ENCODE results near the gene KRTAP10-7. TPM values are rescaled to one million over a fixed set of nuclear protein-coding genes. Genes with fewer than 3 reads are reported as not detected.
"Not testable (repeated sequence)": the region's sequence is repeated elsewhere in the genome, so short reads cannot be mapped to it uniquely, and the experiment has no call there.

KRTAP10-7 gene, protein sequence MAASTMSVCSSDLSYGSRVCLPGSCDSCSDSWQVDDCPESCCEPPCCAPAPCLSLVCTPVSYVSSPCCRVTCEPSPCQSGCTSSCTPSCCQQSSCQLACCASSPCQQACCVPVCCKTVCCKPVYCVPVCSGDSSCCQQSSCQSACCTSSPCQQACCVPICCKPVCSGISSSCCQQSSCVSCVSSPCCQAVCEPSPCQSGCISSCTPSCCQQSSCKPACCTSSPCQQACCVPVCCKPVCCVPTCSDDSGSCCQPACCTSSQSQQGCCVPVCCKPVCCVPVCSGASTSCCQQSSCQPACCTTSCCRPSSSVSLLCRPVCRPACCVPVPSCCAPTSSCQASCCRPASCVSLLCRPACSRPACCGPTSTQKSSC
- total RNA-seq = not detected

DNA sequence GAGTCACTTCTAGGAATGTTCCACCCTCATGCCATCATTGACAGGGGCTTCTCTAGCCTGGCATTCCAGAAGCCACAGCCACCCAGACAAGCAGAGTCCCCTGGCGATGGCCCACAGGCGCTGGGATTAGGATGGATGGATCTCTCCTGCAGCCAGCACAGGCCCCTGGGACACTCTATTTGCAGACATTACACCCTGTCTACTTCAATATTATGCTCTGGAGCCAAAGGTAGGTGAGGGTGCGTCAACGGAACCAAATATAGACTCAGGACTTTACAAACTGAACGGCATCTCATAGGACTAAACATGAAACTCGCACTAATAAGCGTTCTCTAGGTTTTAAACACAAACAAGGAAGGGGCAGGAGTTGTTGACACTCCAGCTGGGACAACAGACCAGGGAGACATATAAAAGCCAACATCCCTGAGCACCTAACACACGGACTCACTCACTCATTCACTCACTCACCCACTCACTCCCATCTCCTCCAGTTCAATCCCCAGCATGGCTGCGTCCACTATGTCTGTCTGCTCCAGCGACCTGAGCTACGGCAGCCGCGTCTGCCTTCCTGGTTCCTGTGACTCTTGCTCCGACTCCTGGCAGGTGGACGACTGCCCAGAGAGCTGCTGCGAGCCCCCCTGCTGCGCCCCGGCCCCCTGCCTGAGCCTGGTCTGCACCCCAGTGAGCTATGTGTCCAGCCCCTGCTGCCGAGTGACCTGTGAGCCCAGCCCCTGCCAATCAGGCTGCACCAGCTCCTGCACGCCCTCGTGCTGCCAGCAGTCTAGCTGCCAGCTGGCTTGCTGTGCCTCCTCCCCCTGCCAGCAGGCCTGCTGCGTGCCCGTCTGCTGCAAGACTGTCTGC lies at the start of gene KRTAP10-7:
KRTAP10-7 (plus strand) TSS at position 480 of the 861 bp plus-strand sequence; CDS start at position 505, 25 bp downstream.
- ATAC-seq (ENCODE audit: low read depth); POLR2A ChIA-PET; DNase-seq; H3K27ac Mint-ChIP-seq; H3K27me3 Mint-ChIP-seq; H3K36me3 Mint-ChIP-seq; H3K4me3 Mint-ChIP-seq; H3K4me1 Mint-ChIP-seq; H3K9me3 Mint-ChIP-seq: not testable (repeated sequence)

DNA sequence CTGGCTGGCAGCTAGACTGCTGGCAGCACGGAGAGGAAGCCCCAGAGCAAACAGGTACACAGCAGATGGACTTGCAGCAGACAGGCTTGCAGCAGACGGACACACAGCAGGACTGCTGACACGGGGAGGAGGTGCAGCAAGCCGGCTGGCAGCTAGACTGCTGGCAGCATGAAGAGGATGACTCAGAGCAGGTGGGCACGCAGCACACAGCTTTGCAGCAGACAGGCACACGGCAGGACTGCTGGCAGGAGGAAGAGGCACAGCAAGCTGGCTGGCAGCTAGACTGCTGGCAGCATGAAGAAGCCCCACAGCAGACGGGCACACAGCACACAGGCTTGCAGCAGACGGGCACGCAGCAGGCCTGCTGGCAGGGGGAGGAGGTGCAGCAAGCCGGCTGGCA lies 49.6 kb upstream of the KRTAP10-7 start:
- Mint-ChIP-seq H3K4me1 (peaks cover 15% of the 10 kb centered on the region), H3K4me3 (no peak overlapping the region), H3K27me3 (peaks cover 5% of the 10 kb centered on the region), H3K27ac (peak overlapping the region; percentile 59), H3K9me3 (peaks cover 21% of the 10 kb centered on the region), H3K36me3 (peaks cover 17% of the 10 kb centered on the region)
- ATAC-seq (ENCODE audit: low read depth) = no peak
- DNase-seq = no peak
- POLR2A ChIA-PET = no interaction called here

DNA sequence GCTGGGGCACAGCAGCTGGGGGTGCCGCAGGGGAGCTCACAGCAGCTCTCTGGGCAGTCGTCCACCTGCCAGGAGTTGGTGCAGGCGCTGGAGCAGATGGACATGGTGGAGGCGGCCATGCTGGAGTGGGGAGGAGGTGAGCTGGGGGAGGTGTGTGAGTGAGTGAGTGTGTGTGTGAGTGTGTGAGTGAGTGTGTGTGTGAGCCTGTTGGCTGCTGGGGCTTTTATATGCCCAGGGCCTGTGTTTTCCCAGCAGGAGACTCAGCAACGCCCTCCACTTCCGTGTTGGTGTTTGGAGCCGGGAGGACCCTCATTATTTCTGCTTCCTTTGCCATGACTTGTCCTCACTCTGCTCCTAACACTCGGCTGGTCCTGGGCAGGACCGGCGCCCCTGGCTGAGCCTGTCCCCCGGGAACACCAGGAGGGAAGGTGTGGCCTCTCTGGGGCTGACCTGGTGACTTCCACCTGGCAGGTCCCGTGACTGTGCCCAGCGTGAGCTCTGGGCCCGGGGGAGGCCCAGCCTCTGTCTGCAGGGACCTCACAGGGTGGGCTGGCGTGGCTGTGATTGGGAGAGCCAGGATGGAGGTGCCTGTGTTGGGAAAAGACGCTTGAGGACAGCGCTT lies 48.9 kb upstream of the KRTAP10-7 start, which contains the start of gene KRTAP10-2:
KRTAP10-2 (minus strand) TSS at position 166 of the 622 bp plus-strand sequence; CDS start at position 119, 47 bp downstream.
- H3K4me3 Mint-ChIP-seq = no peak within 1 kb of the TSS
- no peak for ATAC-seq (ENCODE audit: low read depth)
- peaks cover 5% of the 10 kb centered on the region for H3K27me3 Mint-ChIP-seq
- H3K4me1 Mint-ChIP-seq = peaks cover 15% of the 10 kb centered on the region
- peaks cover 18% of the 10 kb centered on the region for H3K9me3 Mint-ChIP-seq
- peaks cover 17% of the 10 kb centered on the region for H3K36me3 Mint-ChIP-seq
- POLR2A ChIA-PET = no interaction called here
- H3K27ac Mint-ChIP-seq = peak within 1 kb of the TSS; percentile 59
- DNase-seq = peak; percentile 20

DNA sequence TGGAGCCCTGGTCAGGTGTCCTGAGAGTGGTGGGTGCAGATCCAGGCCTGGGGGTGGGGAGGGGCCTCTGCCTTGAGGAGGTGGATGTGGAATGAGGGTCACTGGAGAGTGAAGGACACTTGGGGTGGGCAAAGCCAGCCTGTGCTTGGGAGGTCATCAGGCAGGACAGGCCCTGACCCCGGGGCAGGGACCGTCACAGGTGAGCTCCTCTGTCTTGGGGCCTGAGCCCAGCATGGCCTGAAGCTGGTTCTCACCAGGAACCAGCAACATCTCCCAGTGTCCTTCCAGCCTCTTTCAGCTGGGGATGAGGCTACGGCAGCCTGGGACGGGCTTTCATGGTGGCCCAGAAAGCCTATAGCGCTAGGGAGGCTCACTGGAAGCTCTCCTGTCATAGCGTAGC lies 48.3 kb upstream of the KRTAP10-7 start:
- H3K4me3 Mint-ChIP-seq = no peak overlapping the region
- DNase-seq = no peak
- H3K27ac Mint-ChIP-seq = no peak overlapping the region
- POLR2A ChIA-PET = no interaction called here
- peaks cover 10% of the 10 kb centered on the region for H3K36me3 Mint-ChIP-seq
- peaks cover 5% of the 10 kb centered on the region for H3K27me3 Mint-ChIP-seq
- peaks cover 12% of the 10 kb centered on the region for H3K9me3 Mint-ChIP-seq
- peaks cover 13% of the 10 kb centered on the region for H3K4me1 Mint-ChIP-seq
- ATAC-seq (ENCODE audit: low read depth) = no peak

DNA sequence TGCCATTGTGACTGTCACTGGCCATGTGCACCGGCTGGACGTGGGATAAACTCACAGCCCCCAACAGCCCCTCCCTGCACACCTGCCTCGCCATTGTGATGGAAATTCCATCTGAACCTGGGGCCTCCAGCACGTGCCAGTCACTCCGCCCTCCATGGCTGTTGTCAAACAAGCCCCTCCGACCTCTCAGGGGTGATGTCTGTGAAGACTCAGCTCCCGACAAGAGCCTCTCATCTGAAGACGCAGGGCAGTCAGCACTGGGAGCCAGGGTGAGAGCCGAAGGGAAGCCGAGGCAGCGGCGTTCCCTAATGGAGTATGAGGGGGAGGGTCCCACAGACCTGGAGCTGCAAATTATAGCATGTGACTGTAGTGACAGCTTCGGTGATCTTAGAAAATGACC lies 47.7 kb upstream of the KRTAP10-7 start:
- POLR2A ChIA-PET = no interaction called here
- Mint-ChIP-seq H3K4me3 (no peak overlapping the region), H3K9me3 (peaks cover 7% of the 10 kb centered on the region), H3K4me1 (peaks cover 9% of the 10 kb centered on the region), H3K27me3 (peaks cover 5% of the 10 kb centered on the region), H3K36me3 (peaks cover 5% of the 10 kb centered on the region), H3K27ac (no peak overlapping the region)
- no peak for DNase-seq
- no peak for ATAC-seq (ENCODE audit: low read depth)

DNA sequence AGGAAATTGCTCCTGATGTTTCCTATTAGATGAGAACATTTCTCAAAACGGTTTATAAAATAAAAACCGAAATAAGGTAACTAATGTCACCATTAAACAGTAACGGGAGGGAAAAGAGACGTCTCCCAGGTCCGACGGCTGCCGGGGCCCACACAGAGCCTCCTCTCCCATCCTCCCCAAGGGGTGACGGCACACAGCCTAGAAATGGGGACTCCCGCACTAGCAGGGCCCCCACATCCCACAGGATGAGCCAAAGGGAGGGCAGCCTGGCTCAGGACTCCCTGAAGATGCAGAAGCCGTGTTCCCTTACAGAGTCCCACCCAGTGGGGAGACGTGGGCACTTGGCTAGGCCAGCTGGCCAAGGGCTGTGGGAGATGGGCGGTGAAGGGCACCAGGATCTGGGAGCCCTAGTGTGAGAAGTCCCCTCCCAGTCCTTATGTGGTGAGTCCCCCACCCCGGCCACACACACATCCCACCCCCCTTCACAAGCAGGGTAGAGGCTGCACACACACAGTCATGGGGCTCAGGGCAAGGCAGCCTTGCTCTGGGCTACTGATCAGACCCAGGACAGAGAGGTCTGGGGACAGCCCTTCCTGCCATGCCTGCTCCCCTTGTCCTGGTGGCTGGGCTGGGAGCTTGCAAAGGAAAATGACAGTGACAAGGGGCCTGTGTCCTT lies 45.1 kb upstream of the KRTAP10-7 start:
- Mint-ChIP-seq H3K4me3 (no peak overlapping the region), H3K9me3 (peaks cover 4% of the 10 kb centered on the region), H3K27me3 (peaks cover 5% of the 10 kb centered on the region), H3K27ac (no peak overlapping the region), H3K36me3 (peaks cover under 1% of the 10 kb centered on the region), H3K4me1 (no peaks in the 10 kb centered on the region)
- DNase-seq (no peak), ATAC-seq (ENCODE audit: low read depth) (no peak)
- POLR2A ChIA-PET = no interaction called here

DNA sequence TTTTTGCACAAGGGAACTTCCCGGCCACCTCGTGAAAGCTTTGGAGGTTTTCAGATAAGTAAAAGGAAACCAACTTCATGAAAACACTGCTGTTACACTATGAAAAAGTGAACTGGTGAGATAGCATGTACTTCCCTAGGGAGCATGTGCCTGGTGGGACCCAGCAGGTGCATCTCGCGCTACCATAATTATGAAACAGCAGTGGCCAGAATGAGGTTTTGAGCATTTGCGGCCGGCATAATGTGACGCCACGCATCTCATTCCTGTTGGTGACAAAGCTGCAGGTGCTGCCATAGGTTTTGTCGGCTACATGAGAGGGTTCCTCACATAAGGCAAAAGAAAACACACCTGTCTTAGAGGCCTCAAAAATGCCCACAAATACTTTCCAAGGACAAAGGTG lies 43.5 kb upstream of the KRTAP10-7 start:
- Mint-ChIP-seq H3K4me1 (no peaks in the 10 kb centered on the region), H3K36me3 (peaks cover 7% of the 10 kb centered on the region), H3K4me3 (no peak overlapping the region), H3K27ac (no peak overlapping the region), H3K27me3 (peaks cover 11% of the 10 kb centered on the region), H3K9me3 (peaks cover 10% of the 10 kb centered on the region)
- ATAC-seq (ENCODE audit: low read depth) (no peak), DNase-seq (no peak)
- POLR2A ChIA-PET = no interaction called here

DNA sequence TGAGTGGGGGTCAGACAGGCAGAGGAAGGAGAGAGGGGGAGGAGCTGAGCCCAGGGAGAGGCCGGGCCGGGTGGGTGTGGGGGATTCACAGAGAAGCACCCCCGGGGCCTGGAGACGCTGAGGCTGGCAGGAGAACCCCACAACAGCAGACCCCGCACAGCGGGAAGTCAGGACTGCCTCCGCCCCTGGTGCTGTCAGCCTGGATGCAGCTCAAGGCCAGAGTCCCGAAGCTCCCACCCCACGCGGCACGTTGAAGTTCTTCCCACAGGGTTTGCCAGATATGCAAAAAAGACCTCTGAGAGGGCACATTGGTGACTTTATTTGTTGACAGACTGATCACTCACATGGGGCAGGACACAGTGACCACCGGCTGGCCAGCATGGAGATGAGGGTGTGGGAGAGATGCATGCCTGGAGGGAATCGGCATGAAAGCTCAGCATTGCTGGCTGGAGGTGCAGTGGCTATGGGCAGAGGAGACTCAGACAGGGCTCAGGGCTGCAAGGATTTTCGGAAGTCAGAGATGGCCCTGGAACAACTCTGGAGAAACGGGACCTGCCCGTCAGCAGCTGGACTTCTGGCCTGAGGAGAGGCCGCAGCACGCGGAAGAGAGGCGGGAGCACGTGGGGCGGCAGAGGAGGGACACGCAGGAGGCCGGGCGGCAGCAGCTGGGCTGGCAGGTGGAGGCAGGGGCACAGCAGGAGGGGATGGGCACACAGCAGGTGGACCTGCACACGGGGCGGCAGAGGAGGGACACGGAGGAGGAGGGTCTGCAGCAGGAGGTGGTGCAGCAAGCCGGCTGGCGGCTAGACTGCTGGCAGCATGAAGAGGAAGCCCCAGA lies 42.7 kb upstream of the KRTAP10-7 start:
- POLR2A ChIA-PET = no interaction called here
- DNase-seq = no peak
- no peak for ATAC-seq (ENCODE audit: low read depth)
- Mint-ChIP-seq H3K27me3 (peaks cover 14% of the 10 kb centered on the region), H3K36me3 (peaks cover 9% of the 10 kb centered on the region), H3K4me1 (no peaks in the 10 kb centered on the region), H3K9me3 (peaks cover 17% of the 10 kb centered on the region), H3K4me3 (no peak overlapping the region), H3K27ac (no peak overlapping the region)

DNA sequence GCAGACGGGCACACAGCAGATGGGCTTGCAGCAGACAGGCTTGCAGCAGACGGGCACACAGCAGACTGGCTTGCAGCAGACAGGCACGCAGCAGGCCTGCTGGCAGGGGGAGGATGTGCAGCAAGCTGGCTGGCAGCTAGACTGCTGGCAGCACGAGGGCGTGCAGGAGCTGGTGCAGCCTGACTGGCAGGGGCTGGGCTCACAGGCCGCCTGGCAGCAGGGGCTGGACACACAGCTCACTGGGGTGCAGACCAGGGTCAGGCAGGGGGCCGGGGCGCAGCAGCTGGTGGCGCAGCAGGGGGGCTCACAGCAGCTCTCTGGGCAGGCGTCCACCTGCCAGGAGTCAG lies 42.1 kb upstream of the KRTAP10-7 start:
- H3K4me3 Mint-ChIP-seq; ATAC-seq (ENCODE audit: low read depth); H3K36me3 Mint-ChIP-seq; H3K4me1 Mint-ChIP-seq; POLR2A ChIA-PET; DNase-seq; H3K27ac Mint-ChIP-seq; H3K27me3 Mint-ChIP-seq: not testable (repeated sequence)
- H3K9me3 Mint-ChIP-seq = peaks cover 18% of the 10 kb centered on the region

DNA sequence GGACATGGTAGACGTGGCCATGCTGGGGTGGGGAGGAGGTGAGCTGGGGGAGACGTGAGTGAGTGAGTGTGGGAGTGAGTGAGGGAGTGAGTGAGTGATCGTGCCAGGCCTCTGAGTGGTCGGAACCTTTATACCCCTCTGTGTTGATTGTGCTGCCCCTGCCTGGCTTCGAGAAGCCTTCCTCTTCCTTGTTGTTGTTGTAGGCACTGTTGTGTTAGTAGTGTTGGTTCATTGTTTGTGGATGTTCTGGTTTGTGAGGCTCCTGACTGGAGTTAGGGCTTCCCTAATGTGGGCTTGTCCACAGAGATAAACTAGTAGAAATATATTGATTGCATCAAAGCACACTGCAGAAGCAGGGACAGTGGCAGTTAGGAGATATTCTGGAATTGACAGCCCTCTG lies 41.7 kb upstream of the KRTAP10-7 start, which contains the start of gene KRTAP10-3:
KRTAP10-3 (minus strand) TSS at position 101 of the 400 bp plus-strand sequence; CDS start at position 21, 80 bp downstream.
- POLR2A ChIA-PET = no interaction called here
- peaks cover 18% of the 10 kb centered on the region for H3K9me3 Mint-ChIP-seq
- H3K27ac Mint-ChIP-seq = no peak within 1 kb of the TSS

DNA sequence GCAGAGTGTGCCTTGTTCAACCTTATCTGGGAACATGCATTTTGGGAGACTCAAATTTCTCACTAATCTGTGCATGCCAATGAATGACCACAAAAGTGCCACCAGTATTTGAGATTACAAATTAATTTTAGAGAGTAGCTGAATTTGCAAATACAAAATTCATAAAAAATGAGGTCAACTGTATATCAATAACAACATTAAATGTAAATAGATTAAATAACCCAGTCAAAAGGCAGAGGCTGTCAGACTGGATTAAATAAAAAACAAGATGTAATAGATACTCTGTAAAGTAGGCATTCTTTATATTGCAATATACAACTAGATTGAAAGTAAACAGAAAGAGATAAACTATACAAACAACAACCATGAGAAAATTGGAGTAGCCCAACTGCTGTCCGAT lies 36.3 kb upstream of the KRTAP10-7 start:
- ATAC-seq (ENCODE audit: low read depth) (no peak), DNase-seq (no peak)
- peaks cover 18% of the 10 kb centered on the region for H3K9me3 Mint-ChIP-seq
- peaks cover 9% of the 10 kb centered on the region for H3K36me3 Mint-ChIP-seq
- H3K27me3 Mint-ChIP-seq = peaks cover 9% of the 10 kb centered on the region
- POLR2A ChIA-PET = no interaction called here
- no peak overlapping the region for H3K4me3 Mint-ChIP-seq
- peaks cover 10% of the 10 kb centered on the region for H3K4me1 Mint-ChIP-seq
- no peak overlapping the region for H3K27ac Mint-ChIP-seq

More for the DNA sequence above, 41.7 kb upstream of the KRTAP10-7 start, which contains the start of gene KRTAP10-3:
- no peaks in the 10 kb centered on the region for H3K4me1 Mint-ChIP-seq
- peaks cover 9% of the 10 kb centered on the region for H3K36me3 Mint-ChIP-seq
- no peak for DNase-seq
- no peak within 1 kb of the TSS for H3K4me3 Mint-ChIP-seq
- no peak for ATAC-seq (ENCODE audit: low read depth)
- H3K27me3 Mint-ChIP-seq = peaks cover 9% of the 10 kb centered on the region

DNA sequence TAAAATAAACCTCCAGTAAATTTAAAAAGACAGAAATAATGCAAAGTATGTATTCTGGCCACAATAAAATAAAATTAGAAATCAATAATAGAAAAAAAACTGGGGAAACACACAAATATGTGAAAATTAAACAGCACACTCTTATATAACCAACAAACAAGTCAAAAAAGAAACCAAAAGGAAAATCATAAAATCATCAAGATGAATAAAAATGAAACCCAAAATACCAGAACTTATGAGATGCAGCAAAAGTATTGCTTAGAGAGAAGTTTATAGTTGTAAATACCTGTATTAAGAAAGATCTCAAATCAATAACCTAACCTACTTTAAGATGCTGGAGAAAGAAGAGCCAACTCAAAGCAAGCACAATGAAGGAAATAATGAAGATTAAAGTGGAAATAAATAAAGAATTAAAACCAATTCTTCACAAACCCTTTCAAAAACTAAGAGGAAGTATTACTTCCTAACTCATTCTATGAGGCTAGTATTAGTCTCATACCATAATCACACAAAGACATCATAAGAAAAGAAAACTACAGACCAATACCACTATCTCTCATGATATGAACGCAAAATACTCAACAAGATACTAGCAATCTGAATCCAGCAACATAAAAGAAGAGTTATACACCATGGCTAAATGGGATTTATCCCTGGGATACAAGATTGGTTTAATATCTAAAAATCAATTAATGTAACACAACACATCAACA lies 35.4 kb upstream of the KRTAP10-7 start:
- H3K36me3 Mint-ChIP-seq = peaks cover 9% of the 10 kb centered on the region
- H3K4me3 Mint-ChIP-seq = peak overlapping the region; percentile 35
- peaks cover 10% of the 10 kb centered on the region for H3K4me1 Mint-ChIP-seq
- DNase-seq = no peak
- peak overlapping the region; percentile 75 for H3K27ac Mint-ChIP-seq
- H3K9me3 Mint-ChIP-seq = peaks cover 18% of the 10 kb centered on the region
- peaks cover 9% of the 10 kb centered on the region for H3K27me3 Mint-ChIP-seq
- POLR2A ChIA-PET = no interaction called here
- ATAC-seq (ENCODE audit: low read depth) = peak; percentile 63
